ENCODE data around the gene SAMHD1. TPM values are rescaled to one million over a fixed set of nuclear protein-coding genes. Genes with fewer than 3 reads are reported as not detected.

SAMHD1 gene
- total RNA-seq, 1 donor from 2014 or later, result 13.8 TPM

GRCh38 chr20:36881888-36882287 is 69.6 kb downstream of the SAMHD1 start:
- no peak overlapping the region for H3K27ac Mint-ChIP-seq (ENCODE audit: unreplicated experiment)
- H3K4me3 Mint-ChIP-seq, result no peak overlapping the region
- no peaks in the 10 kb centered on the region for H3K36me3 Mint-ChIP-seq (ENCODE audit: low read depth)
- no peak for TF ChIP-seq CTCF (conservative IDR thresholded peaks at IDR 0.05)
- H3K27me3 Mint-ChIP-seq (ENCODE audit: low read depth), result peaks cover 3% of the 10 kb centered on the region
- DNase-seq (ENCODE audit: low read depth, low spot score), result no peak
- peaks cover 7% of the 10 kb centered on the region for H3K4me1 Mint-ChIP-seq
- no peaks in the 10 kb centered on the region for H3K9me3 Mint-ChIP-seq

GRCh38 chr20:36881331-36881730 is 70.2 kb downstream of the SAMHD1 start:
- no peak for DNase-seq (ENCODE audit: low read depth, low spot score)
- no peaks in the 10 kb centered on the region for H3K36me3 Mint-ChIP-seq (ENCODE audit: low read depth)
- no peak for TF ChIP-seq CTCF (conservative IDR thresholded peaks at IDR 0.05)
- H3K9me3 Mint-ChIP-seq, result no peaks in the 10 kb centered on the region
- H3K4me3 Mint-ChIP-seq, result no peak overlapping the region
- H3K27ac Mint-ChIP-seq (ENCODE audit: unreplicated experiment), result no peak overlapping the region
- peaks cover 3% of the 10 kb centered on the region for H3K4me1 Mint-ChIP-seq
- peaks cover 3% of the 10 kb centered on the region for H3K27me3 Mint-ChIP-seq (ENCODE audit: low read depth)

- no peaks in the 10 kb centered on the region for H3K9me3 Mint-ChIP-seq
- H3K36me3 Mint-ChIP-seq (ENCODE audit: low read depth), result no peaks in the 10 kb centered on the region
- no peak overlapping the region for H3K4me3 Mint-ChIP-seq
- DNase-seq (ENCODE audit: low read depth, low spot score), result no peak
- TF ChIP-seq CTCF (conservative IDR thresholded peaks at IDR 0.05), result no peak
- H3K4me1 Mint-ChIP-seq, result peaks cover 3% of the 10 kb centered on the region
- peaks cover 3% of the 10 kb centered on the region for H3K27me3 Mint-ChIP-seq (ENCODE audit: low read depth)
- H3K27ac Mint-ChIP-seq (ENCODE audit: unreplicated experiment), result peak overlapping the region; percentile 37
Measured at GRCh38 chr20:36880741-36881250, 70.7 kb downstream of the SAMHD1 start.

GRCh38 chr20:36878941-36879340 is 72.6 kb downstream of the SAMHD1 start:
- Mint-ChIP-seq H3K9me3 (no peaks in the 10 kb centered on the region), H3K4me3 (no peak overlapping the region), H3K36me3 (ENCODE audit: low read depth) (no peaks in the 10 kb centered on the region), H3K27me3 (ENCODE audit: low read depth) (peaks cover 3% of the 10 kb centered on the region), H3K4me1 (no peaks in the 10 kb centered on the region), H3K27ac (ENCODE audit: unreplicated experiment) (no peak overlapping the region)
- no peak for TF ChIP-seq CTCF (conservative IDR thresholded peaks at IDR 0.05)
- no peak for DNase-seq (ENCODE audit: low read depth, low spot score)

GRCh38 chr20:36876473-36876833 is 75.1 kb downstream of the SAMHD1 start:
- Mint-ChIP-seq H3K9me3 (no peaks in the 10 kb centered on the region), H3K4me1 (peaks cover 6% of the 10 kb centered on the region), H3K4me3 (no peak overlapping the region), H3K36me3 (ENCODE audit: low read depth) (no peaks in the 10 kb centered on the region), H3K27ac (ENCODE audit: unreplicated experiment) (no peak overlapping the region), H3K27me3 (ENCODE audit: low read depth) (no peaks in the 10 kb centered on the region)
- DNase-seq (ENCODE audit: low read depth, low spot score), result no peak
- no peak for TF ChIP-seq CTCF (conservative IDR thresholded peaks at IDR 0.05)

Data from neural crest cell (in vitro differentiated cells).